Suprapubic skin (tissue), 4 donors: ENCODE measurements around the gene SCLT1. TPM values are rescaled to one million over a fixed set of nuclear protein-coding genes. Genes with fewer than 3 reads are reported as not detected.

Experiments used
- DNase-seq, 2 donors: peaks; one replicate each; pipeline ENCODE4 v3.0.0-alpha.2; 2019; ENCODE audit warnings: low spot score in 2 of 2
- H3K27ac ChIP-seq: fragments of 200-600 bp; sonication (generic); one replicate; pipeline ENCODE4 v1.5.1; 2019
- H3K27me3 ChIP-seq: fragments of 200-600 bp; sonication (generic); one replicate; pipeline ENCODE4 v1.5.1; 2019
- H3K36me3 ChIP-seq: fragments of 200-600 bp; sonication (generic); one replicate; pipeline ENCODE4 v1.5.1; 2019
- H3K4me1 ChIP-seq: fragments of 200-600 bp; sonication (generic); one replicate; pipeline ENCODE4 v1.5.1; 2019
- H3K4me3 ChIP-seq: fragments of 200-600 bp; sonication (generic); one replicate; pipeline ENCODE4 v1.5.1; 2019; ENCODE audit warnings: mild to moderate bottlenecking
- H3K9me3 ChIP-seq: fragments of 200-600 bp; sonication (generic); one replicate; pipeline ENCODE4 v1.5.1; 2019
- EP300 ChIP-seq: sonication (generic); formaldehyde crosslinking; IDR thresholded peaks from one replicate; pipeline ENCODE4 v1.6.1; 2017; ENCODE audit warnings: antibody characterized with exemption
- POLR2A ChIP-seq, 2 donors: fragments of 450-650 bp; IDR thresholded peaks; one replicate each; pipeline ENCODE4 v1.6.1; 2017; ENCODE audit warnings: antibody characterized with exemption in 2 of 2, mild to moderate bottlenecking in 2 of 2, moderate library complexity in 2 of 2
- POLR2AphosphoS5 ChIP-seq, 3 donors: sonication (generic); formaldehyde crosslinking; IDR thresholded peaks; one replicate each; pipeline ENCODE4 v1.6.1; 2017; ENCODE audit warnings: antibody characterized with exemption in 3 of 3
- WGBS: methylation state at CpG from one replicate; pipeline ENCODE4 v1.1.5; 2018; 5-methylcytosine and 5-hydroxymethylcytosine counted together
- total RNA-seq, 4 donors: library from RNA; depleted of rRNA; stranded (reverse); fragments of >200 nt; gene quantifications; one replicate each; pipeline ENCODE4 v1.1.0, GENCODE V29; 2016
- TF ChIP-seq, protein P1 (sequence below), 2 donors: fragments of 200-600 bp in 1 of 2; fragments of 450-650 bp in 1 of 2; sonication (generic) in 1 of 2; IDR thresholded peaks; one replicate each; pipeline ENCODE4 v1.5.1; 2016 to 2019; ENCODE audit warnings: antibody characterized with exemption in 2 of 2, mild to moderate bottlenecking in 1 of 2, moderate library complexity in 1 of 2

The SCLT1 gene
- total RNA-seq, 4 donors from 2014 or later: 7.6 to 17.2 (median 9.6) TPM

DNA sequence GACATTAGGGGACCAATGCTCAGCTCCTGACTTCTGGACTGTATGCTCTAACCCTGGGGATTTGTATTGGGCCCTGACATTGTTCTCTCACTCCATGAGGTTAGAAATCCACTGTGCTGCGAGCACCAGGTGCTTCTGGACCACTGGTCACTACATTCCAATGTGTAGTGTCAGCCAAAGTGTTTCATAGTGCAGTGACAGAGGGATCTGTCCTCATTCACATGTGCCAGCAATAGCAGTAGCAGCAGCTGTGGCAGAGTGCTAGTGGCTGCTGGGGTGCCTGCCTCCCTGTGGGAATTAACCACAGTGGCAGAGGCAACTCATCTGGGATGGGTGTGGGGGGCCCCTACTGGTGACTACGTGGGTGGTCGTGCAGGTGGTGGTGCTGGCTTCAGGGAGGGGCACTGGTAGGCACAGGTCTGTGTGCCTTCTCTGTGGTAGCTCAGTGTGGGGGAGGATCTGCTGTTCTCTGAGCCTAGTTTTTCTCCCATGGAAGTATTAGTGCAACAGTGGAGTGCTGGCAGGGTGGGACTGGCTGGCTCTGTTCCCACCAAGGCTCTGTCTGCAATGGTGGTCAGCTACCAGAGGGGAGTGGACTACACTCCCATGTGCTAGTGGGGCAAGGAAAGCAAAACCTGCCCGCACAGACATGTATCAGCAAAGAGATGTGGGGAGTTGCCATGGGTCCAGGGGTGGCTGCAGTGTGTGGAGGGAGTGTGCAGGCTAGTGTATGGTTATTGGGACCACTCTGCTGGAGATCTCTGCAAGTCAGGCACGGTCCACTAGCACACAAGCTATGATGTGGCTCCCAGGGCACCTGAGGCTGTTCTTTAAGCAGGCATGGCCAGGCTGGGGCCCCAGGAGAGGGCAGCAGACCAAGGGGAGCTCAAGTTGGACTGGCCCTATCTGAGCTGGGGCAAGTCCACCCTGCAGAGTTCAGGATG is 78.5 kb downstream of the SCLT1 start:
- no peaks in the 10 kb centered on the region for H3K4me1 ChIP-seq
- no peak overlapping the region for H3K4me3 ChIP-seq
- peaks cover 7% of the 10 kb centered on the region for H3K36me3 ChIP-seq
- H3K27me3 ChIP-seq: no peaks in the 10 kb centered on the region
- peaks cover 21% of the 10 kb centered on the region for H3K9me3 ChIP-seq
- TF ChIP-seq POLR2A (IDR thresholded peaks at IDR 0.05): no peak
- TF ChIP-seq, protein P1, sequence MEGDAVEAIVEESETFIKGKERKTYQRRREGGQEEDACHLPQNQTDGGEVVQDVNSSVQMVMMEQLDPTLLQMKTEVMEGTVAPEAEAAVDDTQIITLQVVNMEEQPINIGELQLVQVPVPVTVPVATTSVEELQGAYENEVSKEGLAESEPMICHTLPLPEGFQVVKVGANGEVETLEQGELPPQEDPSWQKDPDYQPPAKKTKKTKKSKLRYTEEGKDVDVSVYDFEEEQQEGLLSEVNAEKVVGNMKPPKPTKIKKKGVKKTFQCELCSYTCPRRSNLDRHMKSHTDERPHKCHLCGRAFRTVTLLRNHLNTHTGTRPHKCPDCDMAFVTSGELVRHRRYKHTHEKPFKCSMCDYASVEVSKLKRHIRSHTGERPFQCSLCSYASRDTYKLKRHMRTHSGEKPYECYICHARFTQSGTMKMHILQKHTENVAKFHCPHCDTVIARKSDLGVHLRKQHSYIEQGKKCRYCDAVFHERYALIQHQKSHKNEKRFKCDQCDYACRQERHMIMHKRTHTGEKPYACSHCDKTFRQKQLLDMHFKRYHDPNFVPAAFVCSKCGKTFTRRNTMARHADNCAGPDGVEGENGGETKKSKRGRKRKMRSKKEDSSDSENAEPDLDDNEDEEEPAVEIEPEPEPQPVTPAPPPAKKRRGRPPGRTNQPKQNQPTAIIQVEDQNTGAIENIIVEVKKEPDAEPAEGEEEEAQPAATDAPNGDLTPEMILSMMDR (IDR thresholded peaks at IDR 0.05): no peak
- TF ChIP-seq EP300: no peak
- TF ChIP-seq POLR2AphosphoS5 (IDR thresholded peaks at IDR 0.05): no peak
- no peak overlapping the region for H3K27ac ChIP-seq
- no peak for DNase-seq
- 98% methylated on average over 5 of the region's 5 CpGs for WGBS

DNA sequence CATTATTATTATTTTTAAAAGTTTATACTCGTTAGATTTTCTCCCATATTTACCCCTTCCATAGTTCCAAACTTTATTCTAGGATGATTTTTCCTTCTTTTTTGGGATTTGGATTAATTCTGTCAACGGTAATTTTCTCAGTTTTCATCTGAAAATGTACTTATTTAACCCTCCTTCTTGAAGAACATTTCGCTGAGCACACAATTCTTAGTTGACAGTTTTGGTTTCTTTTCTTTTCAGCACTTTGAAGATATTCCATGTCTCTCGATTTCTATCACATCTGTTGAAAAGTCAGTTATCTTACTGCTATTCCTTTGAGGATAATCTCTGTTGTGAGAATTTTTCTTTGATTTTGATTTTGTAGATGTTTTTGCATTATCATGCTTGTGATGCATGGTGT is 85.2 kb downstream of the SCLT1 start:
- Histone ChIP-seq H3K9me3 (peaks cover 28% of the 10 kb centered on the region), H3K27me3 (no peaks in the 10 kb centered on the region), H3K4me1 (no peaks in the 10 kb centered on the region), H3K27ac (no peak overlapping the region), H3K36me3 (no peaks in the 10 kb centered on the region), H3K4me3 (no peak overlapping the region)
- DNase-seq: no peak
- no peak for TF ChIP-seq POLR2A (IDR thresholded peaks at IDR 0.05)
- TF ChIP-seq, protein P1 (IDR thresholded peaks at IDR 0.05): no peak
- TF ChIP-seq EP300: no peak
- no peak for TF ChIP-seq POLR2AphosphoS5 (IDR thresholded peaks at IDR 0.05)
- 94% methylated on average over 4 of the region's 4 CpGs for WGBS

DNA sequence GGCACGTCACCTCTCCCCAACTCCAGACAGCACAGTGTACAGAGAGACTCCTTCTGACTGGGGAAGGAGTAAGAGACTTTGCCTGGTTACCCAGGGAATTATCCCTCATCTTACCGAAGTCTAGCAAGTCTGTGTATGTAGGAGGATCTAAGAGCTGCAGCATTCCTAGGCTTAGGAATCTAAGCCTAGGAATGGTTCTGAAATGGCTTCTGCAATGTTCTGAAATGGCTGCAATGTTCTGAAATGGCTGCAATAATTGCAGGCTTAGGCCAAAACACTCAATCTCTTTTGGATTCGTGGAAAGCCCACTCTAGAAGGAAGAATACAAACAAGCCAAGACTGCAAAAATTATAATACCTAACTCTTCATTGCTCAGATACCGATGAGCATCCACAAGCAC is 106.4 kb downstream of the SCLT1 start:
- Histone ChIP-seq H3K27me3 (no peaks in the 10 kb centered on the region), H3K9me3 (no peaks in the 10 kb centered on the region), H3K36me3 (peaks cover 19% of the 10 kb centered on the region), H3K4me1 (no peaks in the 10 kb centered on the region), H3K4me3 (no peak overlapping the region), H3K27ac (no peak overlapping the region)
- no peak for TF ChIP-seq POLR2A (IDR thresholded peaks at IDR 0.05)
- no peak for TF ChIP-seq POLR2AphosphoS5 (IDR thresholded peaks at IDR 0.05)
- TF ChIP-seq EP300: no peak
- TF ChIP-seq, protein P1 (IDR thresholded peaks at IDR 0.05): no peak
- DNase-seq: no peak
- 97% methylated on average over 4 of the region's 4 CpGs for WGBS

DNA sequence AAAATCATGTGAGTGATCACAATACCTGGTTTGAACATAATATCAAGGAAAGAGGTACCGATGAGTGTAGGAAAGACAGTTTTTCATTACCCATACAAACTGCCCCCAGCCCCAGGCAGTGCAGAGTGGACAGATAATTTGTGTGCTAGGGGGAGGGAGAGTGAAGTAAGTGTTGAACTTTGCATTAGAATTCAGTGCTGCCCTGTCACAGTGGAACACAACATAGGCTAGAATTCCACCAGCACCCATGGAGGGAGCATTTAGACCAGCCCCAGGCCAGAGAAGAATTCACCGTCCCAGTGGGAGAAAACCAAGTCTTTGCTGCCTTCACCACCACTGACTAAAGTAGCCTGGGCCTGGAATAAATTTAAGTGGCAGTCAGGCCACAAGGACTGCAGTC is 107.3 kb downstream of the SCLT1 start:
- H3K36me3 ChIP-seq: peaks cover 19% of the 10 kb centered on the region
- H3K9me3 ChIP-seq: no peaks in the 10 kb centered on the region
- no peaks in the 10 kb centered on the region for H3K4me1 ChIP-seq
- no peak for DNase-seq
- WGBS: 93% methylated on average over 2 of the region's 2 CpGs
- no peak overlapping the region for H3K27ac ChIP-seq
- H3K27me3 ChIP-seq: no peaks in the 10 kb centered on the region
- no peak for TF ChIP-seq EP300
- no peak for TF ChIP-seq POLR2A (IDR thresholded peaks at IDR 0.05)
- TF ChIP-seq, protein P1 (IDR thresholded peaks at IDR 0.05): no peak
- TF ChIP-seq POLR2AphosphoS5 (IDR thresholded peaks at IDR 0.05): no peak
- H3K4me3 ChIP-seq: no peak overlapping the region

DNA sequence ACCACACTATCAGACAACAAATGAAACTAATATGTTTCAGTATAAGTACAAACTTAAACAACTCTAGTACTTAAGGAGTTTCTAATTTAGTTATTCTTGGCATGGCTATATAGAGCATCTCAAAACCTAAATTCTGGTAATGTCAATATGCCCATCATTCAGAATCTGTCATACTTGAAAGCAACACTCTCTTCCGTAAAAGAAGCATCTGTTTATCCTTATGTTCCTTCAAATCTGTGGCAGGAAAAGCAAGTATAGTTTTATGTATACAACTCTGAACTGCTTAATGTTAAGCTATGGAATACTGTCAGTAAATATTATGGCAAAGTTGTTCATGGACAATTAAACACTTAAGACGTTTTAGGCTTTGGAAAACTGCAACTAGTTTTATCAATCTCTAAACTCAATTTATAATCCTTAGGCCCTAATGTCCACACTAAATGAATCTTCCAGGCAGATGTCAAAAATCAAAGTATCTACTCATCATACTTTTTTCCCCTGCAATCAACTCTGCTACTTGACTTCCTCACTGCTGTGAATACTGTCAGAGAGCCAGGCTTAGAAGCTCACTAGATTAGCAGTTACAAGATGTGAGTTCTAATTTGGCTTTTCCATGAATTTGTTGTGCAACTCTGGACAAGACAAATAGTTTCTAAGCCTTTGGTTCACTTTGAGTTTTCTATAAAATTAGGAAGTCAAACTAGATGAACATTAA is 109.4 kb downstream of the SCLT1 start:
- Histone ChIP-seq H3K27ac (no peak overlapping the region), H3K9me3 (no peaks in the 10 kb centered on the region), H3K4me3 (no peak overlapping the region), H3K27me3 (no peaks in the 10 kb centered on the region), H3K36me3 (peaks cover 17% of the 10 kb centered on the region), H3K4me1 (no peaks in the 10 kb centered on the region)
- TF ChIP-seq, protein P1 (IDR thresholded peaks at IDR 0.05): no peak
- no peak for TF ChIP-seq POLR2AphosphoS5 (IDR thresholded peaks at IDR 0.05)
- TF ChIP-seq EP300: no peak
- TF ChIP-seq POLR2A (IDR thresholded peaks at IDR 0.05): no peak
- WGBS: 78% methylated on average over 2 of the region's 2 CpGs
- DNase-seq: no peak
